Measurements from ENCODE around the gene DRD1.

DNA sequence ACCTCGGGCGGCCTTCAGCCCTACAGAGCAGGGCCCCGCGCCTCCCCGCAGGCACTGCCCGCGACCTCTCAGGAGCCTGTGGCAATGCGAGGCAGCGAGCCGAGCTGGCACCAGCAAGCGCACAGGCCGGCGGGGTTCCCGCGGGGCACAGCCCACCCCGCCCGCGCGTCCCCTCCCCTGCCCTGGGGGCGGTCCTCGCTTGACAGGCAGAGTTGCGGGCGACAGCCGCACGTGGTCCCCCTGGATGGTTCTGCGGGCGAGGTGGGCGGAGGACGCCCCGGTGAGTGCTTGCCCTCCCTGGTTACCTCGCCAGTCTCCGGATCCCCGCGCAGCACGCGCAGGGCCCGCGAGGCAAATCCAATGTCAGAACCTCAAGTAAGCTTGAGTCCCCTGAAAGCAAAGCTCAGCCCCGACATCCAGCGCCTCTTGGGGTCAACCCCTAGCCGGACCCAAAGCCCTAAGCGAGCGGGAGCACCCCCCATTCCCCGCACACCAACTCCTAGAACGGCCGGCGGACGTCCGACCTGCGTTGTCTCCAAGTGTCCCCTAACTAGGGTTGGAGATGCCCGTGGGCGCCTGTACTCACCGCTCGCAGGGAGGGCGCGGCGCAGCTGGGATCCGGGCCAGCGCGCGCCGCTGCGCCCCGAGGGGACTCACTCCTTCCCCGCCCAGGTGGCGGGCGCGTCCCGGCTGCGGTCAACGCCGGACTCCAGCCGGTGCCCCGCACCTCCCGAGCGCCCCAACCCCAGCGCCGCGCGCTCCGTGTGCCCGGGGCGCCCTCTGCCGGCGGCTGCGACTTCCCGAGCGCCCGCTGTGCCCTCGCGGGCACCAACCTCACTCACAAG lies at the start of gene DRD1:
- TF ChIP-seq, protein P1, sequence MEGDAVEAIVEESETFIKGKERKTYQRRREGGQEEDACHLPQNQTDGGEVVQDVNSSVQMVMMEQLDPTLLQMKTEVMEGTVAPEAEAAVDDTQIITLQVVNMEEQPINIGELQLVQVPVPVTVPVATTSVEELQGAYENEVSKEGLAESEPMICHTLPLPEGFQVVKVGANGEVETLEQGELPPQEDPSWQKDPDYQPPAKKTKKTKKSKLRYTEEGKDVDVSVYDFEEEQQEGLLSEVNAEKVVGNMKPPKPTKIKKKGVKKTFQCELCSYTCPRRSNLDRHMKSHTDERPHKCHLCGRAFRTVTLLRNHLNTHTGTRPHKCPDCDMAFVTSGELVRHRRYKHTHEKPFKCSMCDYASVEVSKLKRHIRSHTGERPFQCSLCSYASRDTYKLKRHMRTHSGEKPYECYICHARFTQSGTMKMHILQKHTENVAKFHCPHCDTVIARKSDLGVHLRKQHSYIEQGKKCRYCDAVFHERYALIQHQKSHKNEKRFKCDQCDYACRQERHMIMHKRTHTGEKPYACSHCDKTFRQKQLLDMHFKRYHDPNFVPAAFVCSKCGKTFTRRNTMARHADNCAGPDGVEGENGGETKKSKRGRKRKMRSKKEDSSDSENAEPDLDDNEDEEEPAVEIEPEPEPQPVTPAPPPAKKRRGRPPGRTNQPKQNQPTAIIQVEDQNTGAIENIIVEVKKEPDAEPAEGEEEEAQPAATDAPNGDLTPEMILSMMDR (IDR thresholded peaks at IDR 0.05; ENCODE audit: low read depth, low read length): peak; percentile 38
- no peak for TF ChIP-seq POLR2A (IDR thresholded peaks at IDR 0.05; ENCODE audit: extremely low read depth, insufficient read length)
- TF ChIP-seq MYC (IDR thresholded peaks at IDR 0.05; ENCODE audit: low read depth, low read length): no peak

Measured in NB4 (cell line).